T47D (cell line): ENCODE results near the gene PARD3.
A peak's percentile ranks its signal among the peaks of the same experiment; 100 is the strongest.

Experiments used
- DNase-seq, 2 experiments: peaks; one replicate each; pipeline versions ENCODE4 v3.0.0 to v3.0.0-alpha.2; 2011 to 2012; ENCODE audit warnings: low read depth in 1 of 2, low spot score in 1 of 2
- JUND ChIP-seq: IDR thresholded peaks from 2 replicates; pipeline ENCODE4 v1.6.1; 2012; ENCODE audit warnings: low read depth
- in situ Hi-C: cut with HindIII; loops from 2 replicates; pipeline ENCODE4 v1.10.0; 2016; ENCODE audit warnings: low sequenced_read_pairs, low pct_unique_long_range_greater_than_20kb

The PARD3 gene

DNA sequence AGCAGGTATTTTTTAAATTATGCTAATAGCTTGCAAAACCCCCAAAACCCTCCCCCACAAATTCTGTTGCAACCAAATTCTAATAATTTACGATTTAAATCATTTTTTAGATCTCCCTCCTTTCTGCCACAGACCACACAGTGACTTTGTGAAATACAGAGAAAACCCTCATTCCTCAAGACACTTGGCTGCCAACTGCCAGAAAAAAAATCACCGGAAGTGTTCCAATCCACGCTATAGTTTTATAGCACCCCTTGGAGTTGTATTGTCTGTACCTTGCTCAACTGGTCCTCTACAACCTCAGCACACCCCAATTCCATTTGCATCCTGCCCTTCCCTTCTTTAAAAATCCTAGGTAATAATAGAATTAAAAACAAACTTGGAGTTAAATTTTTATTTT, 560.1 kb downstream of the PARD3 start:
- in situ Hi-C loops, result no loop called here
- DNase-seq, result no peak
- no peak for TF ChIP-seq JUND

DNA sequence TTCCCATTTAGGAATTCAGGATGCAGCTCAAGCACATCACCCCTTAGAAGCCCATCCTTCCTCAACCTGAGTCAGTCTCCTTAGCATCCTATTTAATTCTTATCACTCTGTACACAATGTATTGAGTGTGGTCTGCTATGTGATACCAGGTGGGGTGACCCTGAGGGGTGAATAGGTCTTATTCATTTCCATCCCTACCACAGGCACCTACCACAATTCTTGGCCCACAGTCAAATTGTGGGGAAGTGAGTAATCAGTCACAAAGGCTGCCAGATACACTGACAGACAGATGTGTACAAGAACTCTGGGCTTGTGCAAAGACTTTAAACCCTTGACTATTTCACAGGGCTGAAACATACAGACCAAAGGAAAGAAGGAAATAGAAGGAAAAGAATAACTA, 560.5 kb downstream of the PARD3 start:
- in situ Hi-C loops, result no loop called here
- no peak for DNase-seq
- TF ChIP-seq JUND, result no peak

DNA sequence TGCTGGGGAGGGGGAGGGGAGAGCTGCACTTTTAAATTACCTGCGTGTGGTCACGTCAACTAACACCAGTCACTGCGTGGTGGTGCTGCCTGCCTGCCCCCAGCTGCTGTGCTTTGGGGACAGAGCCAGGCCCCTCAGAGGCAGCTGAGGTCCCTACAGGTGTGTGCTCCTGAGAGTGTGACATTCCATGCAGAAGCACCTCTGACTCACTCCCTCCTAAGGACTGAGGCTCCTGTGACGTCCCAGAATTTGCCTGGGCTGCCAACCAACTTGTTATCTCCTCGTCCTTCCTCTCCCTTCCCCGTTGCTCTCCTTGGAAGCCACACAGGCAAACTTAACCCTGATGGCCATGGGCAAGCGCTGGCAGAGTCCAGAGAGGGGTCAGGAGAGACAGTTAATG, 563.0 kb downstream of the PARD3 start:
- TF ChIP-seq JUND, result no peak
- no peak for DNase-seq
- in situ Hi-C loops, result no loop called here

DNA sequence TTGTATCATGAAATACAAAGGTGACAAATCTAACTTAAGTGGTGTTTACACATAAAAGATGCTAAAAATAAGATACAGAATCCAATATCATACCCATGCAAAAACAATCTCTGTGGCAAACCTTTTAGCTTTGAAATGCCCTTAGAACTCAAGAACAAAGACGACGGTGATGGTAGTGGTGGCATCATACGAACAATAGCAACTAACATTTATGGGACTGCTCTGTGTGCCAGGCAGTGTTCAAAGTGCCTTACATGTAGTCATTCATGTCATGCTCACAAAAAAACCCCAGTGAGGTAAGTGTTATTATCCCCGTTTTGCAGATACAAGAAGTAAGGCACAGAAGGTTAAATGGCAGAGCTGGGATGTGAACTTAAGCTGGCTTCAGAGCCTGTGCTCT, 563.9 kb downstream of the PARD3 start:
- in situ Hi-C loops, result no loop called here
- no peak for DNase-seq
- TF ChIP-seq JUND, result no peak

DNA sequence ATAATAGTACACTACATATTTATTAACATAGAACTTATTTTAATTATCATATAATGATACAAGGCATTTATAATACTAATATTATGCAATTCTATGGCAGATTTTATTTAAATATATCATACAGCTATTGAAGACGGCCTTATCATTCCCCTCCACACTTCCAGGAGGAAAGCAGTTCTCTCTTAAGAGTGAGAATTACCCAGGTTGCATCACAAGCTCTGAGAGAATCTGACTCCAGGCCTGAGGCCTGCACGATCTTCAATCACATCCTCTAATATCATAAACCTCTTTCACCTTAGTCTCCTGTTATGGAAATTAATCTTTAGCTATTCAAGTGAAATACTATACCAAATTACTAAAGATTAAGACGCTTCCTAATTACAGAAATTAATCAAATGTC, 564.4 kb downstream of the PARD3 start:
- TF ChIP-seq JUND, result no peak
- in situ Hi-C loops, result no loop called here
- no peak for DNase-seq

DNA sequence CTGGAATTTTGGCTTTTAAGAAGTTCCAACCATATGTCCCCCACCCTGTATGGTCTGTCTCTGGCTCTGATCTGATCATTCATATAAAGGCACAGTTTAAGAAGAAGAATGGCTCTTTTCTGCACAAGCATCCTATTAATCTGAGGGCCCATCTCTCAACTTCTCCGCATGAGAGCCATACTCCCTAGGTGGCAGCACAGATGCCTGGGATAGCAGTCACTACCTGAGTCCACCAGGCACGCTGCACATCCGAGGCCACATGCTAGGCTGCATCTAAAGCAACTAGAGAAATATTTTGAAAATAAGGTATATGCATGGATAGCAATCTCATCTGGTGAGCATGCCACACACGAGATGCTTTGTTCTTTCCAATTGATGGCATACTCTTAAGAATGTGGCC, 565.5 kb downstream of the PARD3 start:
- no peak for TF ChIP-seq JUND
- peak; percentile 8 to 35 for DNase-seq
- in situ Hi-C loops, result no loop called here

DNA sequence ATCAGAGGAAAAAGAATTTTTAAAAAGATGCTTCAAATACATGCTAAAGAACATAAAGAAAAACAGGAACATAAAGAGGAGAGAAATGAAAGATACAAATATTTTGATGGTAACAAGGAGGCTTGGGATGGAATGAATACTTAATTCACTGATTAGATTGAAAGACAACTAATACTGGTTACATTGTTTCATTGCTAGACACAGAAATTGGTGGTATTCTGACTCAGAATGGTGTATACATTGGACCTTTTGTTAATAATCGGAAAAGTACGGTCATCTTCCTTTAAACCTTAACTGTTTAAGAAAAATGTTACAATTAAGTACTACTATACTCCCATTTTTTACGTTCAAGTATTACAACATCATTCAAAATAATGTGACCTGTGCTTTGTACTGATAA, 567.5 kb downstream of the PARD3 start:
- no peak for TF ChIP-seq JUND
- no peak for DNase-seq
- in situ Hi-C loops, result no loop called here

DNA sequence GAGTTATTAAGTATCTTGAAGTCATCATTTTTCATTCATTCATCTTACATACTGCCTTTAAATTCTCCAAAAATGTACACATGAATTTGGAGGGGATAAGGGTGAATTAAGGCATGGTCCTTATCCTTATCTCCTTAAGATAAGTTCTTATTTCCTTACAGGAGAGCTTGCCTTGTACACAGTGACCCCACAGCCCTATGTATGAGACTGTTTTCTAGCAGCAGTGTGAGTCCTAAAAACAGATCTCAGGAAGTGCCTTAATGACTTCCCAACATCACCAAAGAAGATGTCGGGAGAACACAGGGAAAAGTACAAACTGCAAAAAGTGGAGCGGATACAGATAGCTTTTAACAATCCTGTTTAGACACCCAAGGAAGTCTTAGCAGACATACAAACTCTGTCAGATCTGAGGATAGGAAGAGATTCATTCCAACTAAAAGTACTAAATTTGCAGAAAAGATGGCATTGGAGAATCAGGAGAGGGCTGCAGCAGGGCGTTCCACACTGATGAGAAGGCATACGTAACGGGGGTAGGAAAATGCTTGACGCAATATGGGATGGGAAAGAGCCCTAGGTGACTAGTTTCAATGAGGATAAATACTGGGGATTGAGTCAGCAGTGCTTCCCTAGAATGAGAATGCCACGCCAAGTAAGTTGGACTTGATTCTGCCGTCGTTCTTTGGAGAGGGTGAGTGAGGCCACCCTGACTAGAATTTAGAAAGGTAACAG, 570.2 kb downstream of the PARD3 start:
- no peak for DNase-seq
- TF ChIP-seq JUND, result no peak
- in situ Hi-C loops, result no loop called here

DNA sequence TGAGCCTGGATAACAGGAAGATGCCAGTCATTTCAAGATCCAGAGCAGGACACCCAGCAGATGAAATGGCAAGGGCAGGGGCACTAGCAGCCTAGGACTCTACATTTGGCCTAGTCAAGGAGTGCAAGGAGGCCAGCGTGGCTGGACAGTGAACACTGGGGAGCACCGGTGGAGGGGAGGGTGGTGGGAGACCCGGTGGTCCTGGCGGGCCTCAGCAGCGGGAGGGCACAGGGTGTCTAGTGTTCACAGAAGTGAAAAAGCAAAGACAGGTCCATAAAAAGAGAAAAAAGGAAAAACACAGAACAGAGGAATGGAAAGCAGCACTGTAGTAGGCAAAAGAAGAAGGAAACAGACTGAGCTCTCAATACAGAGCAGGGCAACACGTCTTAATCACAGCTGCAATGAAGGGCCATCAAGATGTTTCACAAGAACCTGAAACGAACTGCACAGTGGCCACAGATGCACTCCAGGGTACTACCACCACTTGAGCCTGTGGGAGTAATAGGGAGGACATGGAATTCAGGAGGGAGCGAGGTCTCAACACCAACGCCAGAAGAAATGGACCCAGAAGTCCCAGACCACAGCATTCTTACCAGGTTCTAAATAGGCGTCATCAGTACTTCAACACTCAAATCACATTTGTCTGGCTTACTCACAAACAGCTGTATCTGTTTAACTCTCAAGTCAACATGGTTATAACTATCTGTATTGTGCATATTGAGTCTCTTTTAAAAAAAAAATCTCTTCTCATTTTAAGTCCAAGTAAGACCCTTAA, 573.7 kb downstream of the PARD3 start:
- no peak for DNase-seq
- in situ Hi-C loops, result no loop called here
- no peak for TF ChIP-seq JUND

DNA sequence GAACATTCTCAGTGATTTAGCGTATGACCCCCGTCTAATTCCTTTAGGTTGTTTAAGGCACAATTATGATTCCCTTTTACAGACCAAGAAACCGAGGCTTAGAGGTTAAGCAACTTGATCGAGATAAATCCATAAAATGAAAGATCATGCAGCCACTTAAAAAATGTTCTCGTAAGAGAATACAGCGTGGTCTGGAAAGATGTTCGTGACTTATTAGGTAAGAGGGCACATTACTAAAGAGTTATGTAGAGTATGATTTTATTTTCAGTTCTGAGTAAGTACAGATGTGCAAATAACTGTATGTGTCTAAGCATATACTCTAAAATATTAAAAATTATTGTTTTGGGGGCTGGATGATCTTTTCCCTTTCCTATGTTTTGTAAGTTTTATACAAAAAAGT, 575.1 kb downstream of the PARD3 start:
- no peak for TF ChIP-seq JUND
- DNase-seq, result no peak
- in situ Hi-C loops, result no loop called here

DNA sequence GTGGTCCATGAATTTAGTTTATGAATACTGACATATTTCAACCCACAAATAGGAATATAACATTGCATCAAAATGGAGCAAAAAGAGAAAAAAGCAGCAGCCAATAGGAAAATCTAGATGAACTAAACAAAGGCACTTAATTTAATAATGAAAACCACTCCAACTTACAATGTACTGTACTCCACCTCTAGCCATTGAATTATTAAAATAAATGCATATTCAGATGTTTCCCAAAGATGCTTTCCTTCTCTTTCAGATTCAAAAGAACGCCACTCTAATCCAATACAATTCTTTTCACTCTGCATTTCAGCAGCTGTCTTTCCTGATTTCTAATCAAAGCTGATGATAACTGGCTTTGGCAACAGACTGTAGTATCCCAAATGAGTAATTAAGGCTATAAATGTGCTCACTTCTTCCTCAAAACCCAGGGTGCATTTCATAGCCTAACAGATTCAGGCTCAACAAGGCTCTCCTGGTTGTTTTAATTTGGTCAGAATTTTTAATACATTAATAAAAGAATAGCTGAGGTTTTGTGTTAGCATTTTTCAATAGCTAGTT, 577.1 kb downstream of the PARD3 start:
- no peak for TF ChIP-seq JUND
- in situ Hi-C loops, result no loop called here

DNA sequence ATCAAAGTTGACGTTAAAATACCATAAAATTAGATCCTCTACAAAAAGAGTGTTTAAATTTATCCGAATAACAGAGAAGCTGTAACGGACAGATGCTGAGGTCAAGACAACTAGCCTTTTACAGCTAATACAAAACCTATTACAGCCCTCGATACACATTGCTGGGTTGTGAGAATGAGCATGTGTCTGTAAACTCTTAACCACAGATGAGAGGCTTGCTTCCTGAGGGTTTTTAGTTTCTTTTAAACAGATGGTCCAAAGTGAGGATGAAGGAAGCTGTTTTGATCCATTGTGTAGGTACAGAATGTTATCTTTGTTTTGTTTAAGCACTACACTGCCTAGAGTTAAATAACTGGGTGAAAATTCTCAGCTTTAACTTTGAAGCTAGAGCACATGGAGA, 578.2 kb downstream of the PARD3 start:
- TF ChIP-seq JUND, result no peak
- no peak for DNase-seq
- in situ Hi-C loops, result no loop called here

More for the DNA sequence above, 577.1 kb downstream of the PARD3 start:
- DNase-seq, result no peak

DNA sequence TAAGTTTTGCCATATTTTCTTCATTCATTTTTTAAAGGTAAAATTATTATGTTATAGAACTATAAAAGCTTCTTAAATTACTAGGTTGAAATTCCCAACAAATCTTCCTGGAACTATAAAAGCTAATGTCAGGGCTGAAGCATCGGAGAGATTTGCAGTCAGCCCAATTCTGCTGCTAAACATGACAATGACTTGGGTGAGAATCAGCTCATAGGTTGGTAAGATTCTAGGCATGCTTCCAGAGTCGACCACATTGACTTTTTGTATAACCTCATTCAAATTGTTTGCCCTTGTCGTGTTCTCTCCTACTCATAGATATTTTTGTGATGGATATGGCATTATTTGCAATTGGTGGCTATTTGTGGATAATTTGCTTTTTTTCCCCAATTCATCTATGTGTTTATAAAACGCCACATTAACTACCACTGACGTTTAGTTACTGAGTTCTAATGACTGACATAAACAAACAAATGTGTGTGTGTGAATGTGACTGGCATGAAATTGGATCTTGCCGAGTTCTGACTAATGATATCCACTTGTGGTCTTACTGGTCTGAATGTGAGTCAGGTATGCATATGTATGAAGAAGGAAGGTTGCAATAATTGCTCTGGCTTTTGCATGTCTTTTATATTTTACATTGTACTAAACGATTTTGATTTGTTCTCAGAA, 579.8 kb downstream of the PARD3 start:
- no peak for DNase-seq
- in situ Hi-C loops, result no loop called here
- no peak for TF ChIP-seq JUND
